Activated CD4-positive, alpha-beta T cell treated with anti-CD3 and anti-CD28 coated beads, Interleukin-2, amount 10 ng/mL, durations not matched to agents 7 days and 5 days (primary cell): ENCODE results near the gene OVCH1. TPM values are rescaled to one million over a fixed set of nuclear protein-coding genes. Genes with fewer than 3 reads are reported as not detected.

ENCODE experiments used
- CTCF ChIA-PET: fragments of 350-600 bp; sonication (Branson Sonifier 250); formaldehyde crosslinking; loops from one replicate; lab custom pipeline; 2021; ENCODE audit warnings: antibody characterized with exemption; lab: Charles Lee
- POLR2A ChIA-PET: fragments of 350-600 bp; sonication (Branson Sonifier 250); formaldehyde crosslinking; loops from one replicate; lab custom pipeline; 2021; ENCODE audit warnings: antibody characterized with exemption; lab: Charles Lee
- DNase-seq: peaks from one replicate; pipeline ENCODE4 v3.0.0-alpha.2; 2020
- H3K27ac Mint-ChIP-seq: one replicate; pipeline ENCODE4 v1.8.0; 2021; ENCODE audit warnings: mild to moderate bottlenecking, moderate library complexity, mixed read lengths
- H3K27me3 Mint-ChIP-seq: one replicate; pipeline ENCODE4 v1.8.0; 2021; ENCODE audit warnings: mixed read lengths
- H3K36me3 Mint-ChIP-seq: one replicate; pipeline ENCODE4 v1.8.0; 2021; ENCODE audit warnings: low read depth, mixed read lengths
- H3K4me1 Mint-ChIP-seq: one replicate; pipeline ENCODE4 v1.8.0; 2021; ENCODE audit warnings: mixed read lengths
- H3K4me3 Mint-ChIP-seq: one replicate; pipeline ENCODE4 v1.8.0; 2021; ENCODE audit warnings: mild to moderate bottlenecking, moderate library complexity, mixed read lengths
- H3K9me3 Mint-ChIP-seq: one replicate; pipeline ENCODE4 v1.8.0; 2021; ENCODE audit warnings: mixed read lengths
- total RNA-seq, 2 experiments: library from RNA; stranded (reverse); gene quantifications; one replicate each; pipeline ENCODE4 v1.2.3, GENCODE V29; 2021

Gene OVCH1
- total RNA-seq, 2 experiments from 2014 or later: not detected

- ChIA-PET CTCF (no interaction called here), POLR2A (no interaction called here)
- no peaks in the 10 kb centered on the region for H3K9me3 Mint-ChIP-seq
- H3K27me3 Mint-ChIP-seq: peaks cover 10% of the 10 kb centered on the region
- no peaks in the 10 kb centered on the region for H3K4me1 Mint-ChIP-seq
- DNase-seq: no peak
- H3K36me3 Mint-ChIP-seq: no peaks in the 10 kb centered on the region
- no peak overlapping the region for H3K4me3 Mint-ChIP-seq
- no peak overlapping the region for H3K27ac Mint-ChIP-seq
These were observed 24.5 kb upstream of the OVCH1 start for GRCh38 chr12:29521951-29522350.

- no peak overlapping the region for H3K27ac Mint-ChIP-seq
- peaks cover 18% of the 10 kb centered on the region for H3K27me3 Mint-ChIP-seq
- ChIA-PET POLR2A (interaction anchor here (0.6 kb wide), 1 partner anchor 121 kb away, joined by 3 read pairs; no protein-coding TSS in a partner anchor), CTCF (no interaction called here)
- no peaks in the 10 kb centered on the region for H3K4me1 Mint-ChIP-seq
- peak; percentile 49 for DNase-seq
- no peaks in the 10 kb centered on the region for H3K36me3 Mint-ChIP-seq
- H3K4me3 Mint-ChIP-seq: no peak overlapping the region
- no peaks in the 10 kb centered on the region for H3K9me3 Mint-ChIP-seq
These were observed 22.2 kb upstream of the OVCH1 start for GRCh38 chr12:29519585-29520182.

DNA sequence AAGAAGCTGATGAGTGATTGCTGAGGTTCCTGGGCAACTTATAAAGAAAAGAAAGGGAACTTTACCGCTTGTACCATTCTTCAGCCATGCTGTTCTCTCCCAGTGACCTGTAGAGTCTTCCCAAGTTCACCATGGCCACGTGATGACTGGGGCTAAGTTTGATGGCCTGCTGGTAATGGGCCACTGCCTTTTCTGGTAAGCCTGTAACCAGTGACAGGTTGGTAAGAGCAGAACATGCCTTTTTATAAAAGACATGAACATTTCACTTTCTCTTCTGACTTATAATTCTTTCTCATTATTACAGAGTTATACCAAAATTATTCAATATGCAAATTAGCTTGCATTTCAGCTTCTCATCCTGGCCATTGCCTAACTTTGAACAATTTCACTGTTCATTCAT is 20.9 kb upstream of the OVCH1 start:
- Mint-ChIP-seq H3K27me3 (peaks cover 20% of the 10 kb centered on the region), H3K4me3 (no peak overlapping the region), H3K36me3 (no peaks in the 10 kb centered on the region), H3K9me3 (no peaks in the 10 kb centered on the region), H3K4me1 (no peaks in the 10 kb centered on the region), H3K27ac (no peak overlapping the region)
- CTCF ChIA-PET: no interaction called here
- DNase-seq: no peak
- POLR2A ChIA-PET: no interaction called here

DNA sequence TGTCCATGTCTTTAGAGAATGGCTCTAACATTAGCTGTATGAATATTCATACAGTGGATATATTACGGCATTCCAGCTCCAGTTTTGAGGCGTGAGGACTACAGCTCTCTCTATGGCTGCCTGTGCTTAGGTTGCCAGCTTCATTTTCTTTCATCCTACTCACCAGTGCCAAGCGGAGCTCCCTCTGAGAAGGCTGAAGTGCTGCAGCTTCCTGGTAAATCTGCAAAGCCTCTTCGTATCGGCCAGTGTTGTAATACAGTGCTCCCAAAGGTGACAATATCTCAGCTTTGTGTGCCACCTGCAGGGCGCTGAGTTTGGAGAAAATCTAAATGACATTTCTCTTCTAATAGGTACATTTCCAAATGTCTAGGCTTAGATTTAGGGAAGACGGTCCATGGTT is 19.8 kb upstream of the OVCH1 start:
- DNase-seq: no peak
- CTCF ChIA-PET: no interaction called here
- no peaks in the 10 kb centered on the region for H3K4me1 Mint-ChIP-seq

DNA sequence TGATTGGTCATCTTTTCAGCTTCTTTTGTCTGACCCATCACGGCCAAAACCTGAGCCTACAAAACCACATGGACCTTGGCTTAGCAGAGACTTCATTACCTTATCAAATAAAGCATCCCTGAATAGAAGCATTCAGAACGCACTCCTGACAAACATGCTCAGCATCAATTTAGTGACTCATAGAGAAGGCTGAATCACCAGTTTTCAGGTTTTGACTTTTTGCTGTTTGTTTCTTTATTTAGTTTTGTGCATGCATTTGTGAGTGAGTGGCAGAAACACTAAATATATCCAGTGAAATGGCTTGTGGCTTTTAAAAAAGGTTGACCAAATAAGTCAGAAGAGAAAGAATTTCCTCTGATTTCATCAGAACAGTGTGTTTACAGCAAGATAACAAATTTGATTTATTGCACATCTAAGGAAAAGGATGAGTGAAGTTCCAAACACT is 19.0 kb upstream of the OVCH1 start:
- Mint-ChIP-seq H3K36me3 (no peaks in the 10 kb centered on the region), H3K9me3 (no peaks in the 10 kb centered on the region), H3K27ac (no peak overlapping the region), H3K27me3 (peaks cover 20% of the 10 kb centered on the region), H3K4me1 (no peaks in the 10 kb centered on the region), H3K4me3 (no peak overlapping the region)
- POLR2A ChIA-PET: no interaction called here
- DNase-seq: no peak
- CTCF ChIA-PET: no interaction called here

More for the DNA sequence above, 19.8 kb upstream of the OVCH1 start:
- POLR2A ChIA-PET: no interaction called here
- Mint-ChIP-seq H3K27ac (no peak overlapping the region), H3K9me3 (no peaks in the 10 kb centered on the region), H3K4me3 (no peak overlapping the region), H3K36me3 (no peaks in the 10 kb centered on the region), H3K27me3 (peaks cover 20% of the 10 kb centered on the region)

- ChIA-PET CTCF (no interaction called here), POLR2A (no interaction called here)
- H3K36me3 Mint-ChIP-seq: no peaks in the 10 kb centered on the region
- DNase-seq: no peak
- H3K27ac Mint-ChIP-seq: no peak overlapping the region
- no peak overlapping the region for H3K4me3 Mint-ChIP-seq
- peaks cover 26% of the 10 kb centered on the region for H3K27me3 Mint-ChIP-seq
- no peaks in the 10 kb centered on the region for H3K4me1 Mint-ChIP-seq
- no peaks in the 10 kb centered on the region for H3K9me3 Mint-ChIP-seq
These were observed 13.2 kb upstream of the OVCH1 start for GRCh38 chr12:29510591-29511185.

GRCh38 chr12:29509503-29509902 is 12.0 kb upstream of the OVCH1 start:
- CTCF ChIA-PET: no interaction called here
- H3K4me3 Mint-ChIP-seq: no peak overlapping the region
- no peaks in the 10 kb centered on the region for H3K36me3 Mint-ChIP-seq
- DNase-seq: no peak
- no peak overlapping the region for H3K27ac Mint-ChIP-seq
- H3K27me3 Mint-ChIP-seq: peaks cover 19% of the 10 kb centered on the region
- POLR2A ChIA-PET: no interaction called here
- H3K9me3 Mint-ChIP-seq: no peaks in the 10 kb centered on the region
- H3K4me1 Mint-ChIP-seq: no peaks in the 10 kb centered on the region

DNA sequence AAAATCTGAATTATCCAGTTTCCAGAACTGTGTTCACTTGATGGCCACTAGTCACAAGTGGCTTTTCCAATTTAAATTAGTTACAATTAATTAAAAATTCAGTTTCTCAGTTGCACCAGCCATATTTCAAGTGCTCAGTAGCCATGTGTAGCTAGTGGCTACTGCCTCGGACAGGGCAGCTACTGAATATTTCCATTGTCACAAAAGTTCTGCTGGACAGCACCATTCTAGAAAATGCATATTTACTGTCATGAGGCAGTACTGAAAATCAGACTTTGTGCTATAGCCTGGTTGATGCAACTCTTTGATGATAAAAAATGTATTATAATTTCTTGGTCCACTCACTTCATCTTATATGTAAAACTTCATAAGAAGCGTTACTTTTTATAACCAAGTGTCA is 11.5 kb upstream of the OVCH1 start:
- CTCF ChIA-PET: no interaction called here

DNA sequence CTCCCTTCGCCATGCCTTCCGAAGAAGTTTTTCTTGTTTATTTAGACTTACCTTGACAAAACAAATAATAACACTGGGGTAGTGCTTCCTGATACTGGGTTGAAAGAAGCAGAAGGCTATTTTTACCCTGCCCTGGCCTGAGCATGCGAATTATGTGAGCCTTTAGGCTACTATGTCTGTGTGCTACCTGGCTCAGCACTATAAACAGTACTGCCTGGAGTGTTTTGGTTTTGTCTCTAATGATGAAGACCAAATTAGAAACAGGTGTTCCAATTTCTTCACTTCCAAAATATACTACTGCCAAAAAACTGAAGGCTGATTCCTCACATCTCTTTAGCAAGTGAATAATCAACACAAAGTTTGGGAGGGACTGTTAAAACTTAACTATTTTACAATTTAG is 7.6 kb upstream of the OVCH1 start:
- no peaks in the 10 kb centered on the region for H3K9me3 Mint-ChIP-seq
- H3K4me3 Mint-ChIP-seq: no peak overlapping the region
- CTCF ChIA-PET: no interaction called here
- H3K27ac Mint-ChIP-seq: no peak overlapping the region
- no peaks in the 10 kb centered on the region for H3K36me3 Mint-ChIP-seq
- POLR2A ChIA-PET: no interaction called here
- DNase-seq: no peak
- H3K27me3 Mint-ChIP-seq: peaks cover 16% of the 10 kb centered on the region
- H3K4me1 Mint-ChIP-seq: no peaks in the 10 kb centered on the region

More for the DNA sequence above, 11.5 kb upstream of the OVCH1 start:
- Mint-ChIP-seq H3K36me3 (no peaks in the 10 kb centered on the region), H3K27ac (no peak overlapping the region), H3K4me1 (no peaks in the 10 kb centered on the region), H3K27me3 (peaks cover 20% of the 10 kb centered on the region), H3K9me3 (no peaks in the 10 kb centered on the region), H3K4me3 (no peak overlapping the region)
- DNase-seq: no peak
- POLR2A ChIA-PET: no interaction called here

DNA sequence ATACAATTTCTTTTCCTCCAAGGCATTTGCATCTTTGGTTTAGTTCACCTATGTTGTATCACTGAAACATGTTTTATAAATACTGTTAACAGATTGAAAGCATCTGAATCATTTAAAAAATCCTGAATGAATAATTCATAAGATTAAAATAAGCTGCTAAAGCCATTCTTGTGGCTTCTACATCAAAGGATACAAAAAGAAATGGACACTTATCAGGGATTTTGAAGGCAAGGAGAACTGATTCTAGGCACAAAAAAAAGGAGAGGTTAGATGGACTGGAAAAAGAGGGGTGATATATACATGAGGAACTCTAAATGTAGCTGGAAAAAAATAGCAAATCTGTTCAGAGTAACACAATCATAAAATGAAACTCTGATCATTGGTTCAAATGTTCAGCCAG is 5.8 kb upstream of the OVCH1 start:
- no peaks in the 10 kb centered on the region for H3K9me3 Mint-ChIP-seq
- H3K27me3 Mint-ChIP-seq: peaks cover 16% of the 10 kb centered on the region
- H3K4me3 Mint-ChIP-seq: no peak overlapping the region
- no peaks in the 10 kb centered on the region for H3K36me3 Mint-ChIP-seq
- ChIA-PET POLR2A (no interaction called here), CTCF (no interaction called here)
- H3K4me1 Mint-ChIP-seq: no peaks in the 10 kb centered on the region
- H3K27ac Mint-ChIP-seq: no peak overlapping the region
- DNase-seq: no peak

DNA sequence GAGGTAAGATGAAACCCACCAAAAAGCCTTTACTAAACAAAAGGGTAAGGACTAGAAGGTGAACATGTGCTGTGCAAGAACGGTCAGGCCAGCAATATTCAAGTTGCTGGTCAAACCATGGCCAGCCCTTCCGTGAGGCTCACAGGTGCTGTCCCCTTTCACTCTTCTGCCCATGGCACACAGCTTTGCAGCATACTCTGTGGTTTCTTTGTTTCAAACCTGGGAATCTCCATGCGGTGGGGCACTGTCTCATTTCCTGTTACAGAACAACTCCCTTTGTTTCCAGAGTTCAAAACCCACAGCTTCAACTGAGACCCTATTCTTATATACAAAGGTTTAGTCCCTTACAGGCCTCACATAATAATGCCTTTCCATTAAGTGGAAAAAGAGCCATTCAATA is 1.7 kb upstream of the OVCH1 start:
- ChIA-PET CTCF (no interaction called here), POLR2A (no interaction called here)
- no peak overlapping the region for H3K4me3 Mint-ChIP-seq
- H3K27ac Mint-ChIP-seq: no peak overlapping the region
- no peaks in the 10 kb centered on the region for H3K36me3 Mint-ChIP-seq
- H3K4me1 Mint-ChIP-seq: no peaks in the 10 kb centered on the region
- no peak for DNase-seq
- peaks cover 7% of the 10 kb centered on the region for H3K27me3 Mint-ChIP-seq
- H3K9me3 Mint-ChIP-seq: no peaks in the 10 kb centered on the region

GRCh38 chr12:29492891-29493290 is 4.6 kb downstream of the OVCH1 start:
- Mint-ChIP-seq H3K27ac (no peak overlapping the region), H3K9me3 (no peaks in the 10 kb centered on the region), H3K4me3 (no peak overlapping the region), H3K27me3 (peaks cover 24% of the 10 kb centered on the region), H3K4me1 (no peaks in the 10 kb centered on the region), H3K36me3 (no peaks in the 10 kb centered on the region)
- ChIA-PET CTCF (interaction anchor here (0.6 kb wide), 1 partner anchor 1753 kb away, joined by 3 read pairs; no protein-coding TSS in a partner anchor), POLR2A (no interaction called here)
- DNase-seq: no peak

GRCh38 chr12:29486972-29487371 is 10.5 kb downstream of the OVCH1 start:
- Mint-ChIP-seq H3K27me3 (peaks cover 19% of the 10 kb centered on the region), H3K4me3 (no peak overlapping the region), H3K27ac (no peak overlapping the region), H3K36me3 (no peaks in the 10 kb centered on the region), H3K4me1 (no peaks in the 10 kb centered on the region), H3K9me3 (no peaks in the 10 kb centered on the region)
- ChIA-PET CTCF (no interaction called here), POLR2A (no interaction called here)
- DNase-seq: no peak

DNA sequence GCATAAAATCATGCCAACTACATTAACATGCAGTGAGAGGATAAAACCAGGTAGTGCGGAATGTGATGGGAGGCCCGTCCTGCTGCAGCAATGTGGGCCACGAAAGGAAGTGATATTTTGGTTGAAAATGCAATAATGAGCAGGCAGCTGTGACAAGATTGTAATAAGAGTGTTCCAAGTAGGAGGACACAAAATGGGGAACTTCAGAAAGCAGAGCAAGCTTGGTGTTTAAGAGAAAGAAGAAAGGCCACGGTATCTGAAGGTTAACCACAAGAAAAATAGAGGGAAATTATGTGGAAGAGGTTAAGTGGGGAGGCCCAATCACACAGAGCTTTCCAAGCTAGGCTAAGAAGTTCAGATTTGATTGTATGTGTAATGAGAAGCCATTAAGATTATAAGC is 34.3 kb downstream of the OVCH1 start:
- no peak overlapping the region for H3K27ac Mint-ChIP-seq
- CTCF ChIA-PET: no interaction called here
- H3K9me3 Mint-ChIP-seq: no peaks in the 10 kb centered on the region
- no peak for DNase-seq
- no peaks in the 10 kb centered on the region for H3K4me1 Mint-ChIP-seq
- no peak overlapping the region for H3K4me3 Mint-ChIP-seq
- H3K27me3 Mint-ChIP-seq: no peaks in the 10 kb centered on the region
- no peaks in the 10 kb centered on the region for H3K36me3 Mint-ChIP-seq
- POLR2A ChIA-PET: no interaction called here
